GM12801 (cell line): ENCODE results near the gene TYK2.

Experiments used
- TF ChIP-seq, protein P1 (sequence below): IDR thresholded peaks from one replicate; pipeline ENCODE4 v1.5.1; 2011; ENCODE audit warnings: control low read depth; ENCODE audit not compliant: insufficient read length; ENCODE audit errors: extremely low read depth

Gene TYK2

DNA sequence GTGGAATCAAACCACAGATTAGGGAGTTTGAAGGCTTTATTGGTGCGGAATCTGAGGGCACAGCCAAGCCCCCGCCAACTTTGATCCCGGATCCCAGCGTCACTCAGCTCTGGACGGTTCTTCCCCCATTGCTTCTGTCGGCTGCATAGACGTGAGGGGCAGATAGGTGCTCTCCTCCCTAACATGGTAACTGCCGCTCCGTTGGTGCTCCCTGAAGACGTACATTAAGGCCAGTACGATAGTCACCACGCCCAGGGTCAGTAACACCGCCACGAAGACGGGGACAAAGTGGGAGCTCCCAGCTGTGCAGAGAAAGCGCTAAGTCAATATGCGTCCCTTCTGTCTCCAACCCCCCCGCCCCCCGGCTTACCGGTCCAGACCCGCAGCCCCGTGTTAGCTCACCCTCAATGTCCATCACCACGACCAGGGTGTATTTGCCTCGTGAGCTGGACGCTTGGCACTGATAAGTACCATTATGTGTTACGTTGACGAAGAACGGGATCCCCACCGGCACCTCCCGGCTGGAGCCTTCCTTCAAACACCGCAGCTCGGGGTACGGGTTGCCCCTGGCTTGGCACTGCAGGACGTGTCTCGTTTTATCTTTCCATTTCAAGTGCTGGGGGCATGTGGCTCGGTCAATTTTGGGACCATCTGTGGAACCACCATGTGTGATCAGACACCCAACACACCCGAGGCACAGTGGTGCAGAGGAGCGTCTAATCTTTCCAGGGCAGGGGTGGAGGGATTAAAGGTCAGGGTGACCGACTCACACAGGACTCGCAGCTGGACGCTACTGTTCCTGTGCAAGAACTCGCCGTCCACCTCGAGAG is 46.4 kb downstream of the TYK2 start:
- TF ChIP-seq, protein P1, sequence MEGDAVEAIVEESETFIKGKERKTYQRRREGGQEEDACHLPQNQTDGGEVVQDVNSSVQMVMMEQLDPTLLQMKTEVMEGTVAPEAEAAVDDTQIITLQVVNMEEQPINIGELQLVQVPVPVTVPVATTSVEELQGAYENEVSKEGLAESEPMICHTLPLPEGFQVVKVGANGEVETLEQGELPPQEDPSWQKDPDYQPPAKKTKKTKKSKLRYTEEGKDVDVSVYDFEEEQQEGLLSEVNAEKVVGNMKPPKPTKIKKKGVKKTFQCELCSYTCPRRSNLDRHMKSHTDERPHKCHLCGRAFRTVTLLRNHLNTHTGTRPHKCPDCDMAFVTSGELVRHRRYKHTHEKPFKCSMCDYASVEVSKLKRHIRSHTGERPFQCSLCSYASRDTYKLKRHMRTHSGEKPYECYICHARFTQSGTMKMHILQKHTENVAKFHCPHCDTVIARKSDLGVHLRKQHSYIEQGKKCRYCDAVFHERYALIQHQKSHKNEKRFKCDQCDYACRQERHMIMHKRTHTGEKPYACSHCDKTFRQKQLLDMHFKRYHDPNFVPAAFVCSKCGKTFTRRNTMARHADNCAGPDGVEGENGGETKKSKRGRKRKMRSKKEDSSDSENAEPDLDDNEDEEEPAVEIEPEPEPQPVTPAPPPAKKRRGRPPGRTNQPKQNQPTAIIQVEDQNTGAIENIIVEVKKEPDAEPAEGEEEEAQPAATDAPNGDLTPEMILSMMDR: no peak

DNA sequence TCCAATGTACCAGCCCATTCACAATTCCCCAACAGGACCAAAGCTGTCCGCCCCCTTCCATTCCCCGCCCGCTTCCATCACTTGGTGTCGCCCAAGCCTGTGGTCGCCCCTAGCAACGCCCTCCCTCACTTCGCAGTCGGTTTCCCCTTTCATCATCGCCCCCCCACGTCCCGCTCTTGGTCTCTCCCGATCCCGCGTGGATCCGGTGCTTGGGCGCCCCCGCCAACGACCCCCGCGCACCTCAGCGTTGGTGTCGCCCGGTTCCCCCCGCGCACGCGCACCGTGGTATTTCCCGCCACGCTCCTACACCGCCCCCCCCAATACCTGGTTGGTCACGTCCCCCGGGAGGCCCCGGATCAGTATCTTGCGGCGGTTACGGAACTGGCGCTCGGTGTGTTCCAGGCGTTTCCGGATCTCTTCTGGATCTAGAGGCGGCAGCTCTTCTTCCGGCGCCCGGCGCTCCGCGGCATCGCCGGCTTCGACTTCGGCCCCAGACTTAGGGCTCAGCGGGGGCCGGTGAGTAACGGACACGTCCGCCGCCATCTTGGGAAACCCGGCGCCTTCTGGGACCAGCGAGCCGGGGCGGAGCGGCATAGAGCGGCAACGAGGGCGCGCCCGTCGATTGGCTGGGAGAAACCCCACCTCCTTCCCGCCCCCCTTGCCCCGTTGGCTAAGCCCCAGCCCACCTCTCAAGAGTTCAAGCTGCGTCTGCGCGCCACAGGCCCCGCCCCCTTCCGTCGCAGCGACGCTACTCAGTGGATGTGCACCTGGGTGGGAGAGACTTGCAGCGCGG is 47.2 kb downstream of the TYK2 start, which contains the start of gene RAVER1:
Gene RAVER1, minus strand, starts transcription at position 565 of the 793 bp plus-strand sequence. Its CDS starts 22 bp downstream, at position 543.
- TF ChIP-seq, protein P1: no peak

DNA sequence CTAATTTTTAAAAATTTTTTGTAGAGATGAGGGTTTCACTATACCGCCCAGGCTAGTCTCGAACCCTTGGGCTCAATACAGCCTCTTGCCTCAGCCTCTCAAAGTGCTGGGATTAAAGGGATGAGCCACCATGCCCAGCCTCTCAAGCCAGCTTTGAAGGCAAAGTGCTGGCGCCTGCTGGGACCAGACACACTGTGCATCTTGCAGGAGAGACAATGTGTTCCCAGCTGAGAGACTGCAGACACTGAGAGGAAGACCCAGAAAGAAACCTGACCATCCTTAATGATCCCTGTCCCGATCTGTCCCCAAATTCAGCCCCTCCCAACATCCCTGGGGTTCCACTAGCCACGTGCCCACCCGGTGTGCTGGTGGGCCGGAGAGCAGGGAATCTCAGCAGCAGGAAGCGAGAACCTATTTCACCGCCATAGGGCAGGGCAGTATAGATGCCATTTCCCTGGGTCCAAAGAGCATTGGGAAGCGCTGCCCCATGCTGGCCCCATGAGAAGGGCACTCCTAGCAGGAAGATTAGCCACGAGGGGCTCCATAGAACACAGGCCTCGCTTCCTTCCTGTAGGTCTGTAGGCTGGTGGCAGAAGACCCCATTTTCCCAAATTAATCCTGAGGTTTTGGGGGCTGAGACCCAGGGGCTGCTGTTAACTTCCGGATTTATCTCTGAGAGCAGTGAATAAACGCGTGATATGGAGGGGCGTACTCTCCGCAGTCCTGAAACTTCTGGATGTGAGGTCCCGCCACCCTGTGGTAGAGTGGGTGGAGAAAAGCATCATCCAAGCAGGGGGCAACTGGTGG is 48.0 kb downstream of the TYK2 start:
- TF ChIP-seq, protein P1: no peak

DNA sequence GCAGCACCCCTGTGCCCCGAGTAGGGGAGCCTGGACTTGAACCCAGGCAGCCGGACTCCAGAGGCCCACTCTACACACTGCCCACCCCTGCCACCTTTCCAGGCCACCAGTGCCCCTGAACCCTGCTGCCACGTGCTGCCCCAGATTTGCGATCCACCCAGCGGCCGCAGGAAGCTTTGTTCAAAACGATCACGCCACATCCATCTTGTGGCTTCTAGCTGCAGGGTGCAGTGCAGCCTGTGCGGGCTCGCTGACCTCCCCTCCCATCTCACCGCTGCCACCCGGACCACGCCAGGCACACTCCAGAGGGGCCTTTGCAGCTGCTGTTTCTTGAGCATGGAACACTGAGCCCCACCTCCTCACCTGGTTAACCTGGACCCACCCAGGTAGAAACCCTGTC is 50.8 kb downstream of the TYK2 start:
- TF ChIP-seq, protein P1: no peak

DNA sequence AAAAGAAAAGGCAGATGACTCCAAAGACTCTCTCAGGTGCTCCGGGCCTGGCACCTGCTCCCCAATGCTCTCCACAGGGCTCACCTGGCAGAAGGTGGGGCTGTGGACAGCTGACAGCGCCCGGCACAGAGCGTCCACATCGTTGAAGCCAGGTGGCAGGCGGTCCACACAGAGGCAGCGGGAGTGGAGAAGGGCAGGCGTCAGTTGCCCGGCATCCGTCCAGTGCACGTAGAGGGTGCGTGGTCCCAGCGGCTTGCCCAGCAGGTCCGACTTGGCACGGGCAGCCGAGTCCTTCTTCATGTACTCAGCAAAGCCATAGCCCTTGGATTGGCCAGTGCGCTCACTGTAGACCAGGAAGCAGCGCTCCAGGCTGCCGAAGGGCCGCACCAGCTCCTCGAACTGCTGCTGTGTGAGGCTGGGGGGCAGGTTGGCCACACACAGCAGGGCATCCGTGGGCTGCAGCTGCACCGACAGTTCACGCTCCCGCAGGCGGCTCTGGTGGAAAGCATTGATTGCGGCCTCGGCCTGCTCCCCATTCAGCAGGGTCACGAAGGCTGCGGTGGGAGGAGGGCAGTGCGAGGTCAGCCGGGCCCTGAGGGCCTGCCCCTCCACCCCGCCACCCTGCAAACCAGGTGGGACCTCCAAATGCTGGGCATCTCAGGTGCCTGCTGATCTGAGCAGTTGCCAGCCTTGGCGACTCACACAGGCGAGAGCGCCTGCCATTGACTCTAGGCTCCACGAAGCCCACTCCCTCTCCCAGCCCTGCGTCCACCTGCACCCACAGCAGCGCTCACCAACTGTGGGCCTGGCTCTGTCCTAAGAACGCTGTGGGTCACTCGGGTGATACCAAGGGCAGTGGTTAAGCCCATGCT is 51.6 kb downstream of the TYK2 start:
- TF ChIP-seq, protein P1: no peak

DNA sequence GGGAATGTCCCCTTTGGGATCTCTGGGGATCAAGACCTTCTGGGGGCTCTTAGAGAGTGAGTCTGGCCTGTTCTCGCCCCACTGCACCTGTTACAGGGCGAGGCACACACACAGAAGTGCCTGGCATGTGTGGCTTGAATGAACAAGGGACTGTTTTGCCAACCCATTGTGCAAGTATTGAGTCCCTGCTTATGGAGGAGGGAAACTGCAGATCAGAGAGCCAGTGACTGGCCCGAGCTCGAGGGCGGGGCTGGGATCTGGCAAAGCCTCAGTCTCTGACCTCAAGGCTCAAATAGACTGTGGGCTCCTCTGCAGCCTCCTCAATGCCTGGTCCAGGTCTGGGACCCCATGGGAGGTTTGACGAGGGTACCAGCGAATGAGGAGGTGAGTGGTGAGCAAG is 52.6 kb downstream of the TYK2 start:
- TF ChIP-seq, protein P1: no peak
